HepG2 (cell line): ENCODE measurements around the gene CD2AP. TPM values are rescaled to one million over a fixed set of nuclear protein-coding genes. Genes with fewer than 3 reads are reported as not detected.

Experiments used
- ARID5B ChIP-seq: IDR thresholded peaks from 2 replicates; pipeline ENCODE4 v1.4.0; 2020; ENCODE audit warnings: mild to moderate bottlenecking, missing genetic modification reagents
- BORCS8-MEF2B ChIP-seq: sonication (generic); formaldehyde crosslinking; IDR thresholded peaks from 2 replicates; pipeline ENCODE4 v1.8.0; 2022; ENCODE audit warnings: mild to moderate bottlenecking, missing genetic modification reagents
- CREB3 ChIP-seq: sonication (generic); formaldehyde crosslinking; IDR thresholded peaks from 2 replicates; pipeline ENCODE4 v1.5.0; 2020; ENCODE audit warnings: missing genetic modification reagents
- NFYC ChIP-seq: IDR thresholded peaks from 2 replicates; pipeline ENCODE4 v1.6.1; 2016; ENCODE audit warnings: missing genetic modification reagents, missing compliant biosample characterization
- ONECUT2 ChIP-seq: sonication (generic); formaldehyde crosslinking; IDR thresholded peaks from 2 replicates; pipeline ENCODE4 v1.4.0; 2020; ENCODE audit warnings: missing genetic modification reagents
- PATZ1 ChIP-seq: sonication (generic); formaldehyde crosslinking; IDR thresholded peaks from 2 replicates; pipeline ENCODE4 v1.4.0; 2020; ENCODE audit warnings: missing genetic modification reagents
- POLR2A ChIP-seq, 2 experiments: IDR thresholded peaks; 2 replicates each; pipeline ENCODE4 v1.6.1; 2011; ENCODE audit warnings: low read depth in 2 of 2, low read length in 2 of 2, mild to moderate bottlenecking in 1 of 2, moderate library complexity in 1 of 2; ENCODE audit not compliant: insufficient read depth in 1 of 2
- REXO4 ChIP-seq: sonication (generic); formaldehyde crosslinking; IDR thresholded peaks from 2 replicates; pipeline ENCODE4 v1.8.0; 2022; ENCODE audit warnings: missing genetic modification reagents, mild to moderate bottlenecking, borderline replicate concordance
- TERF1 ChIP-seq: sonication (generic); formaldehyde crosslinking; IDR thresholded peaks from 2 replicates; pipeline ENCODE4 v1.8.0; 2022; ENCODE audit warnings: mild to moderate bottlenecking, missing genetic modification reagents, moderate library complexity
- ZKSCAN1 ChIP-seq: fragments of 150-350 bp; IDR thresholded peaks from 2 replicates; pipeline ENCODE4 v1.6.1; 2014; ENCODE audit warnings: low read length
- ZNF709 ChIP-seq: sonication (generic); formaldehyde crosslinking; IDR thresholded peaks from 2 replicates; pipeline ENCODE4 v1.5.0; 2020; ENCODE audit warnings: mild to moderate bottlenecking, missing genetic modification reagents
- ZNF761 ChIP-seq: sonication (generic); formaldehyde crosslinking; conservative IDR thresholded peaks from 2 replicates; pipeline ENCODE4 v1.4.0; 2020; ENCODE audit warnings: mild to moderate bottlenecking, missing genetic modification reagents
- ZXDC ChIP-seq: sonication (generic); formaldehyde crosslinking; IDR thresholded peaks from 2 replicates; pipeline ENCODE4 v1.5.0; 2020; ENCODE audit warnings: mild to moderate bottlenecking, missing genetic modification reagents
- polyA plus RNA-seq, 8 experiments: library from polyadenylated mRNA; depleted of rRNA in 3 of 8; stranded (reverse) in 7 of 8; unstranded in 1 of 8; fragments of >200 nt; fragmentation: Illumina TruSeq in 4 of 8; extraction: Trizol in 4 of 8; gene quantifications; 2 replicates each; pipeline versions ENCODE4 v1.2.1 to v1.2.3, GENCODE V29; 2011 to 2016; ENCODE audit warnings: low read depth in 4 of 8, missing spikeins in 1 of 8, mixed read lengths in 1 of 8; ENCODE audit not compliant: insufficient read depth in 1 of 8
- total RNA-seq, 5 experiments: library from RNA; depleted of rRNA; stranded (reverse); fragments of >200 nt; fragmentation: Illumina TruSeq; extraction: Trizol; gene quantifications; 2 replicates each; pipeline ENCODE4 v1.2.3, GENCODE V29; 2016; ENCODE audit warnings: low read depth in 1 of 5
- TF ChIP-seq, protein P1 (sequence below): sonication (generic); formaldehyde crosslinking; IDR thresholded peaks from 2 replicates; pipeline ENCODE4 v1.8.1; 2022; ENCODE audit warnings: low read depth, mild to moderate bottlenecking, missing genetic modification reagents

CD2AP gene
- total and polyA plus RNA-seq, 2 of the 13 experiments (the other 11 are each of a cell fraction or from before 2014, with no cell fraction given), result 8.6 to 31.9 TPM

DNA sequence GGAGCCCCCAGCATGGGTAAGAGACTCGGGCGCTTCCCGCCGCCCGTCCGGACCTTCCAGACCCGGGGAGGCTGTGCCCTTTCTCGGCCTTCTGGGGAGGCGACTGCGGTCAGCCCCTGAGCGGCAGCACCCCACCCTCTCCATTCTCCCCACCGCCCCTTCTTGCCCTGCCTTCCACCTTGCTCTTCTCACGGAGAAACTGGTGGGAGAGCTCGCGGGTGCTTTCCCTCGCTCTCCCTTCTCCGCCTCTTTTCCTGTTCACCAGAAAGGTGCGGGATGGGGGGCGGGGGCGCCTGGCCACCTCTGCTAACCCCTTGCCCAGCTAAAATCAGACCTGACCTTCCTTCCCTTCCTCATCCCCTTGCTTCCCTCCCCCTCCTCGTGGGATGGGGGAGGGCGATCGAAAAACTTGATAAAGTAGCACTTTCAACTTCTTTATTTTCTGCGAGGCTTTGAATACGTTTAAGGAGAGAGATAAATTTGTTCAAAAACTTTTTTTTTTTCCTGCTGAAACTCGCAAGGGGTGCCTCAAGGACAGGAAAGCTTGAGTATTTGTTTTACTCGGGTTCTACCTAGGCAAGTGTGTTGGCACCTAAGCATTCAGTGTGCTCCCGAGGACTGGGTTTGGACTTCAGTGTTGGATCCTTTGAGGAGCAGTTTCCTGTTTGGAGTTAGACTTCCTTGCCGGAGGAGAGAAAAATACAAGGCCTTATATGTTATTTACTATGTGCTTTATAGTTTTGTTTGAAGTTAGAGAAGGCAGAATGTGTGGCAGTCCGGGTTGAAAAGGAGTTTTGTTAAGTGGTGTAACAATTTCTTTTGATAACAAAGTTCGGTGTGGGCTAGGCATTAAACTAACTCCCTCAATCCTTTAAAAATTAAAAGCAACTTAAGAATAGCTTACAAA, 897 bp downstream of the CD2AP start (continued):
- TF ChIP-seq ARID5B (CRISPR knock-in tag), result no peak
- TF ChIP-seq, protein P1, sequence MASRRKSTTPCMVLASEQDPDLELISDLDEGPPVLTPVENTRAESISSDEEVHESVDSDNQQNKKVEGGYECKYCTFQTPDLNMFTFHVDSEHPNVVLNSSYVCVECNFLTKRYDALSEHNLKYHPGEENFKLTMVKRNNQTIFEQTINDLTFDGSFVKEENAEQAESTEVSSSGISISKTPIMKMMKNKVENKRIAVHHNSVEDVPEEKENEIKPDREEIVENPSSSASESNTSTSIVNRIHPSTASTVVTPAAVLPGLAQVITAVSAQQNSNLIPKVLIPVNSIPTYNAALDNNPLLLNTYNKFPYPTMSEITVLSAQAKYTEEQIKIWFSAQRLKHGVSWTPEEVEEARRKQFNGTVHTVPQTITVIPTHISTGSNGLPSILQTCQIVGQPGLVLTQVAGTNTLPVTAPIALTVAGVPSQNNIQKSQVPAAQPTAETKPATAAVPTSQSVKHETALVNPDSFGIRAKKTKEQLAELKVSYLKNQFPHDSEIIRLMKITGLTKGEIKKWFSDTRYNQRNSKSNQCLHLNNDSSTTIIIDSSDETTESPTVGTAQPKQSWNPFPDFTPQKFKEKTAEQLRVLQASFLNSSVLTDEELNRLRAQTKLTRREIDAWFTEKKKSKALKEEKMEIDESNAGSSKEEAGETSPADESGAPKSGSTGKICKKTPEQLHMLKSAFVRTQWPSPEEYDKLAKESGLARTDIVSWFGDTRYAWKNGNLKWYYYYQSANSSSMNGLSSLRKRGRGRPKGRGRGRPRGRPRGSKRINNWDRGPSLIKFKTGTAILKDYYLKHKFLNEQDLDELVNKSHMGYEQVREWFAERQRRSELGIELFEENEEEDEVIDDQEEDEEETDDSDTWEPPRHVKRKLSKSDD (CRISPR knock-in tag), result no peak
- TF ChIP-seq BORCS8-MEF2B (CRISPR knock-in tag), result no peak
- TF ChIP-seq NFYC, result no peak
- TF ChIP-seq CREB3 (CRISPR knock-in tag), result no peak
- peak in 1 of 2 experiments; percentile 43; a peak in 1 of 4 replicates for TF ChIP-seq POLR2A (IDR thresholded peaks at IDR 0.05; ENCODE audit: insufficient read depth in 1 of 2, low read depth in 2 of 2, low read length in 2 of 2)
- no peak for TF ChIP-seq TERF1 (CRISPR knock-in tag)
- TF ChIP-seq PATZ1, result peak; percentile 62; the same call in 1 of the 2 replicates
- no peak for TF ChIP-seq ZNF709 (CRISPR knock-in tag)
- TF ChIP-seq ZNF761, result no peak
- TF ChIP-seq ZKSCAN1, result no peak
- no peak for TF ChIP-seq REXO4
- no peak for TF ChIP-seq ONECUT2 (CRISPR knock-in tag)
- TF ChIP-seq ZXDC (CRISPR knock-in tag), result no peak
